ENCODE measurements around the gene PARP4. TPM values are rescaled to one million over a fixed set of nuclear protein-coding genes. Genes with fewer than 3 reads are reported as not detected.
A peak's percentile ranks its signal among the peaks of the same experiment; 100 is the strongest.
"Not testable (repeated sequence)": the region's sequence is repeated elsewhere in the genome, so short reads cannot be mapped to it uniquely, and the experiment has no call there.

PARP4 gene
- polyA plus RNA-seq, 1 experiment: 73.9 TPM

DNA sequence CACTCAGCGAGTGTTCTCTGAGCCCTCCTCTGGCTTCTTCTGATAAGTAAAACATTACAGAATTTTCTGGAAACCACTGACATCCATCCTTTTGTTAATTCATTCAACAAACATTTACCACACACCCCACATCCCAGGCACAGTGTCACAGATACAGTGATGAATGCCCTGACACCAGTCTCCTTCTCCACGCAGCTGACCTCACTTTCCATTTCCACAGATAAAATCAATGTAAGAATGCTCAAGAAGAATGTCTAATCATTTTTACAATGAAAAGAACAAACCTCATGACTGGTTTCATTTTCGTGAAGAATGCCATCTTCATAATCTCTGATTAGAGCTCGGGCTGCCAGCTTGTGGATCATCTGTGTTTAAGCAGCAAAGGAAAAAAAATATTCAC, 69.2 kb downstream of the PARP4 start:
- ChIA-PET POLR2A (no interaction called here), CTCF (no interaction called here)
- DNase-seq (ENCODE audit: low read depth, low spot score): no peak
- Histone ChIP-seq H3K27me3 (ENCODE audit: control insufficient read depth, insufficient read depth, low read length) (no peaks in the 10 kb centered on the region), H3K27ac (ENCODE audit: low read depth, low read length) (no peak overlapping the region), H3K9me3 (ENCODE audit: control insufficient read depth, insufficient read depth, low read length) (no peaks in the 10 kb centered on the region), H3K4me3 (ENCODE audit: low read depth, low read length) (no peak overlapping the region)
- TF ChIP-seq, protein P1, sequence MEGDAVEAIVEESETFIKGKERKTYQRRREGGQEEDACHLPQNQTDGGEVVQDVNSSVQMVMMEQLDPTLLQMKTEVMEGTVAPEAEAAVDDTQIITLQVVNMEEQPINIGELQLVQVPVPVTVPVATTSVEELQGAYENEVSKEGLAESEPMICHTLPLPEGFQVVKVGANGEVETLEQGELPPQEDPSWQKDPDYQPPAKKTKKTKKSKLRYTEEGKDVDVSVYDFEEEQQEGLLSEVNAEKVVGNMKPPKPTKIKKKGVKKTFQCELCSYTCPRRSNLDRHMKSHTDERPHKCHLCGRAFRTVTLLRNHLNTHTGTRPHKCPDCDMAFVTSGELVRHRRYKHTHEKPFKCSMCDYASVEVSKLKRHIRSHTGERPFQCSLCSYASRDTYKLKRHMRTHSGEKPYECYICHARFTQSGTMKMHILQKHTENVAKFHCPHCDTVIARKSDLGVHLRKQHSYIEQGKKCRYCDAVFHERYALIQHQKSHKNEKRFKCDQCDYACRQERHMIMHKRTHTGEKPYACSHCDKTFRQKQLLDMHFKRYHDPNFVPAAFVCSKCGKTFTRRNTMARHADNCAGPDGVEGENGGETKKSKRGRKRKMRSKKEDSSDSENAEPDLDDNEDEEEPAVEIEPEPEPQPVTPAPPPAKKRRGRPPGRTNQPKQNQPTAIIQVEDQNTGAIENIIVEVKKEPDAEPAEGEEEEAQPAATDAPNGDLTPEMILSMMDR (IDR thresholded peaks at IDR 0.05; ENCODE audit: low read depth, low read length): no peak

- CTCF ChIA-PET; H3K4me3 ChIP-seq (ENCODE audit: low read depth, low read length); POLR2A ChIA-PET; DNase-seq (ENCODE audit: low read depth, low spot score); H3K27ac ChIP-seq (ENCODE audit: low read depth, low read length); H3K27me3 ChIP-seq (ENCODE audit: control insufficient read depth, insufficient read depth, low read length); H3K9me3 ChIP-seq (ENCODE audit: control insufficient read depth, insufficient read depth, low read length): not testable (repeated sequence)
Observed at GRCh38 chr13:24426045-24426444, 86.5 kb downstream of the PARP4 start.

DNA sequence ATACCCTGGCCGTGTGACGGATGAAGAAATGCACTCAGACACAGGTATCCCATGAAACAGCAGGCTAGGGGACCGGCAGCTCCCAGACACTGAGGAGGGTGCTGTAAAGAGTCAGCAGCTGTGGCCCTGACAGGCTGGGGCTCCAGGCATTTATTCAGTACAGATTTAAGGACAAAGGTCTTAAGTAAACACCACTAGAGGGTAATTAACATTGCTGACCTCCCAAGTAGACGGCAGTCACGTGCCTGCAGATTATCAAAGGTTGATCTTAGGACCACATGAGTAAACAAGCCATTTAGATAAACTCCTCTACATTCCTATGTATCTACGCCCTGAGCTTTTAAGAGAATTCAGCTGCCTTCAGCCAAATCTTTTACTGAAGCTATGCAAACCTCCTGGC, 92.9 kb downstream of the PARP4 start:
- H3K4me3 ChIP-seq (ENCODE audit: low read depth, low read length): not testable (repeated sequence)

GRCh38 chr13:24407844-24408243, 104.7 kb downstream of the PARP4 start:
- CTCF ChIA-PET: no interaction called here
- H3K9me3 ChIP-seq (ENCODE audit: control insufficient read depth, insufficient read depth, low read length): no peaks in the 10 kb centered on the region
- H3K27me3 ChIP-seq (ENCODE audit: control insufficient read depth, insufficient read depth, low read length): peaks cover 4% of the 10 kb centered on the region

More for the DNA sequence above, 92.9 kb downstream of the PARP4 start:
- H3K9me3 ChIP-seq (ENCODE audit: control insufficient read depth, insufficient read depth, low read length); CTCF ChIA-PET; POLR2A ChIA-PET; H3K27ac ChIP-seq (ENCODE audit: low read depth, low read length); DNase-seq (ENCODE audit: low read depth, low spot score); H3K27me3 ChIP-seq (ENCODE audit: control insufficient read depth, insufficient read depth, low read length): not testable (repeated sequence)

GRCh38 chr13:24406524-24406923, 106.1 kb downstream of the PARP4 start:
- Histone ChIP-seq H3K27ac (ENCODE audit: low read depth, low read length) (no peak overlapping the region), H3K27me3 (ENCODE audit: control insufficient read depth, insufficient read depth, low read length) (peaks cover 4% of the 10 kb centered on the region), H3K4me3 (ENCODE audit: low read depth, low read length) (no peak overlapping the region), H3K9me3 (ENCODE audit: control insufficient read depth, insufficient read depth, low read length) (no peaks in the 10 kb centered on the region)
- ChIA-PET CTCF (no interaction called here), POLR2A (no interaction called here)
- DNase-seq (ENCODE audit: low read depth, low spot score): no peak
- TF ChIP-seq, protein P1 (IDR thresholded peaks at IDR 0.05; ENCODE audit: low read depth, low read length): no peak

More at GRCh38 chr13:24407844-24408243, 104.7 kb downstream of the PARP4 start:
- POLR2A ChIA-PET: no interaction called here
- DNase-seq (ENCODE audit: low read depth, low spot score): no peak
- TF ChIP-seq, protein P1 (IDR thresholded peaks at IDR 0.05; ENCODE audit: low read depth, low read length): peak; percentile 36
- Histone ChIP-seq H3K27ac (ENCODE audit: low read depth, low read length) (no peak overlapping the region), H3K4me3 (ENCODE audit: low read depth, low read length) (no peak overlapping the region)

DNA sequence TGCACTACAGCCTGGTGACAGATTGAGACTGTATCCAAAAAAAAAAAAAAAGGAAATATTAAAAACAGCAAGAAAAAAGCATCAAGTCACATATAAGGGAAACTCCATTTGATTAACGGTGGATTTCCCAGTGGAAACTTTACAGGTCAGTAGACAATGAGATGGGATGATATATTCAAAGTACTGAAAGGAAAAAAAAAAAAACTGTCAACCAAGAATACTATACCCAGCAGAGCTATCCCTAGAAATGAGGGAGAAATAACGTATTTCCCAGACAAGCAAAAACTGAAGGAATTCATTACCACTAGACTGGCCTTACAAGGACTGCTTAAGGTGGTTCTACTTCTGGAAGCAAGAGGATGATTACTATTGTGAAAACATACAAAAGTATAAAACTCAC, 115.8 kb downstream of the PARP4 start:
- POLR2A ChIA-PET: no interaction called here
- no peak overlapping the region for H3K4me3 ChIP-seq (ENCODE audit: low read depth, low read length)
- peaks cover 4% of the 10 kb centered on the region for H3K9me3 ChIP-seq (ENCODE audit: control insufficient read depth, insufficient read depth, low read length)
- TF ChIP-seq, protein P1 (IDR thresholded peaks at IDR 0.05; ENCODE audit: low read depth, low read length): no peak
- H3K27me3 ChIP-seq (ENCODE audit: control insufficient read depth, insufficient read depth, low read length): peaks cover 2% of the 10 kb centered on the region
- DNase-seq (ENCODE audit: low read depth, low spot score): no peak
- no peak overlapping the region for H3K27ac ChIP-seq (ENCODE audit: low read depth, low read length)
- CTCF ChIA-PET: no interaction called here
